ENCODE results near the gene UBALD2. TPM values are rescaled to one million over a fixed set of nuclear protein-coding genes. Genes with fewer than 3 reads are reported as not detected.
A peak's percentile ranks its signal among the peaks of the same experiment; 100 is the strongest.

UBALD2 gene
- total RNA-seq, 1 donor from 2014 or later = 18.4 TPM

GRCh38 chr17:76278268-76278908, 13.2 kb downstream of the UBALD2 start:
- intact Hi-C loops (cut with DNase I) = no loop called here
- H3K4me3 ChIP-seq = no peak overlapping the region
- peaks cover 14% of the 10 kb centered on the region for H3K4me1 ChIP-seq
- DNase-seq (ENCODE audit: extremely low spot score in 2 of 2) = peak in 1 of 2 donors; percentile 74
- H3K36me3 ChIP-seq = no peaks in the 10 kb centered on the region
- no peaks in the 10 kb centered on the region for H3K27me3 ChIP-seq
- TF ChIP-seq POLR2AphosphoS5 (IDR thresholded peaks at IDR 0.05; ENCODE audit: insufficient read depth in 1 of 2, low read depth in 1 of 2) = no peak
- no peak for TF ChIP-seq CTCF (IDR thresholded peaks at IDR 0.05)
- TF ChIP-seq POLR2A (IDR thresholded peaks at IDR 0.05) = no peak
- no peak overlapping the region for H3K27ac ChIP-seq
- no peaks in the 10 kb centered on the region for H3K9me3 ChIP-seq

- intact Hi-C loops (cut with DNase I) = no loop called here
- Histone ChIP-seq H3K36me3 (no peaks in the 10 kb centered on the region), H3K9me3 (no peaks in the 10 kb centered on the region), H3K27ac (no peak overlapping the region), H3K27me3 (no peaks in the 10 kb centered on the region), H3K4me1 (peaks cover 11% of the 10 kb centered on the region), H3K4me3 (no peak overlapping the region)
- TF ChIP-seq POLR2AphosphoS5 (IDR thresholded peaks at IDR 0.05; ENCODE audit: insufficient read depth in 1 of 2, low read depth in 1 of 2) = peak; percentile 28 to 29
- no peak for TF ChIP-seq POLR2A (IDR thresholded peaks at IDR 0.05)
- TF ChIP-seq CTCF (IDR thresholded peaks at IDR 0.05) = peak; percentile 92 to 98 (median 93)
- DNase-seq (ENCODE audit: extremely low spot score in 2 of 2) = peak in 1 of 2 donors; percentile 91
Measured at GRCh38 chr17:76278952-76279741, 14.0 kb downstream of the UBALD2 start.

- no peak overlapping the region for H3K4me3 ChIP-seq
- no peak for TF ChIP-seq POLR2A (IDR thresholded peaks at IDR 0.05)
- no peak for TF ChIP-seq POLR2AphosphoS5 (IDR thresholded peaks at IDR 0.05; ENCODE audit: insufficient read depth in 1 of 2, low read depth in 1 of 2)
- peak in 1 of 3 experiments; percentile 34 for TF ChIP-seq CTCF (IDR thresholded peaks at IDR 0.05)
- intact Hi-C loops (cut with DNase I) = loop anchor here (2.0 to 10.0 kb wide), 2 partner anchors 159 to 275 kb away; partner anchors contain the start of gene CDK3
Measured at GRCh38 chr17:76279742-76280287, 14.7 kb downstream of the UBALD2 start.

GRCh38 chr17:76280650-76281049, 15.5 kb downstream of the UBALD2 start:
- peaks cover 11% of the 10 kb centered on the region for H3K4me1 ChIP-seq
- intact Hi-C loops (cut with DNase I) = loop anchor here (2.0 to 10.0 kb wide), 2 partner anchors 160 to 276 kb away; partner anchors contain the start of gene CDK3
- H3K27ac ChIP-seq = no peak overlapping the region
- no peaks in the 10 kb centered on the region for H3K36me3 ChIP-seq
- H3K9me3 ChIP-seq = no peaks in the 10 kb centered on the region
- no peak for DNase-seq (ENCODE audit: extremely low spot score in 2 of 2)
- H3K4me3 ChIP-seq = no peak overlapping the region
- H3K27me3 ChIP-seq = no peaks in the 10 kb centered on the region
- no peak for TF ChIP-seq POLR2A (IDR thresholded peaks at IDR 0.05)
- TF ChIP-seq CTCF (IDR thresholded peaks at IDR 0.05) = no peak
- TF ChIP-seq POLR2AphosphoS5 (IDR thresholded peaks at IDR 0.05; ENCODE audit: insufficient read depth in 1 of 2, low read depth in 1 of 2) = no peak

More at GRCh38 chr17:76279742-76280287, 14.7 kb downstream of the UBALD2 start:
- peak in 1 of 2 donors; percentile 91 for DNase-seq (ENCODE audit: extremely low spot score in 2 of 2)
- no peaks in the 10 kb centered on the region for H3K9me3 ChIP-seq
- H3K4me1 ChIP-seq = peaks cover 11% of the 10 kb centered on the region
- H3K36me3 ChIP-seq = no peaks in the 10 kb centered on the region
- no peak overlapping the region for H3K27ac ChIP-seq
- no peaks in the 10 kb centered on the region for H3K27me3 ChIP-seq

All from vagina (tissue), 2 donors.